Measurements from ENCODE around the gene PNMA5.
"Not testable (repeated sequence)": the region's sequence is repeated elsewhere in the genome, so short reads cannot be mapped to it uniquely, and the experiment has no call there.

GRCh38 chrX:153017174-153017573, 23.3 kb upstream of the PNMA5 start:
- TF ChIP-seq, protein P1, sequence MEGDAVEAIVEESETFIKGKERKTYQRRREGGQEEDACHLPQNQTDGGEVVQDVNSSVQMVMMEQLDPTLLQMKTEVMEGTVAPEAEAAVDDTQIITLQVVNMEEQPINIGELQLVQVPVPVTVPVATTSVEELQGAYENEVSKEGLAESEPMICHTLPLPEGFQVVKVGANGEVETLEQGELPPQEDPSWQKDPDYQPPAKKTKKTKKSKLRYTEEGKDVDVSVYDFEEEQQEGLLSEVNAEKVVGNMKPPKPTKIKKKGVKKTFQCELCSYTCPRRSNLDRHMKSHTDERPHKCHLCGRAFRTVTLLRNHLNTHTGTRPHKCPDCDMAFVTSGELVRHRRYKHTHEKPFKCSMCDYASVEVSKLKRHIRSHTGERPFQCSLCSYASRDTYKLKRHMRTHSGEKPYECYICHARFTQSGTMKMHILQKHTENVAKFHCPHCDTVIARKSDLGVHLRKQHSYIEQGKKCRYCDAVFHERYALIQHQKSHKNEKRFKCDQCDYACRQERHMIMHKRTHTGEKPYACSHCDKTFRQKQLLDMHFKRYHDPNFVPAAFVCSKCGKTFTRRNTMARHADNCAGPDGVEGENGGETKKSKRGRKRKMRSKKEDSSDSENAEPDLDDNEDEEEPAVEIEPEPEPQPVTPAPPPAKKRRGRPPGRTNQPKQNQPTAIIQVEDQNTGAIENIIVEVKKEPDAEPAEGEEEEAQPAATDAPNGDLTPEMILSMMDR (IDR thresholded peaks at IDR 0.05; ENCODE audit: low read depth, low read length, missing input control): not testable (repeated sequence)
- TF ChIP-seq ZBTB33 (IDR thresholded peaks at IDR 0.05); TAF1 (conservative IDR thresholded peaks at IDR 0.05); RXRA (IDR thresholded peaks at IDR 0.05); YY1 (IDR thresholded peaks at IDR 0.05); HNF4A (conservative IDR thresholded peaks at IDR 0.05); JUND (IDR thresholded peaks at IDR 0.05): not testable (repeated sequence)
- TF ChIP-seq, protein P2, sequence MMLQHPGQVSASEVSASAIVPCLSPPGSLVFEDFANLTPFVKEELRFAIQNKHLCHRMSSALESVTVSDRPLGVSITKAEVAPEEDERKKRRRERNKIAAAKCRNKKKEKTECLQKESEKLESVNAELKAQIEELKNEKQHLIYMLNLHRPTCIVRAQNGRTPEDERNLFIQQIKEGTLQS (IDR thresholded peaks at IDR 0.05): not testable (repeated sequence)
- TF ChIP-seq, protein P3, sequence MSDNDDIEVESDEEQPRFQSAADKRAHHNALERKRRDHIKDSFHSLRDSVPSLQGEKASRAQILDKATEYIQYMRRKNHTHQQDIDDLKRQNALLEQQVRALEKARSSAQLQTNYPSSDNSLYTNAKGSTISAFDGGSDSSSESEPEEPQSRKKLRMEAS (IDR thresholded peaks at IDR 0.05): not testable (repeated sequence)

Measured in liver (tissue), 3 donors.